Bronchial epithelial cell (primary cell): ENCODE data around the gene GMDS. TPM values are rescaled to one million over a fixed set of nuclear protein-coding genes. Genes with fewer than 3 reads are reported as not detected.

Source experiments
- DNase-seq: peaks from one replicate; pipeline ENCODE4 v3.0.0-alpha.2; 2010; ENCODE audit warnings: low read depth
- FAIRE-seq: peaks from 2 replicates; lab custom pipeline; 2011; peaks lifted over from hg19 to GRCh38; lab: Jason Lieb, UNC
- H3K27me3 ChIP-seq: 2 replicates; pipeline ENCODE4 v1.5.1; 2011; ENCODE audit warnings: low read length; ENCODE audit not compliant: control insufficient read depth, insufficient read depth
- H3K36me3 ChIP-seq: 2 replicates; pipeline ENCODE4 v1.5.1; 2011; ENCODE audit warnings: low read length; ENCODE audit not compliant: control insufficient read depth, insufficient read depth
- H3K4me3 ChIP-seq: 2 replicates; pipeline ENCODE4 v1.5.1; 2011; ENCODE audit warnings: mild to moderate bottlenecking, low read depth, low read length, control low read depth
- total RNA-seq: library from RNA; depleted of rRNA; stranded (reverse); fragments of >200 nt; gene quantifications from 2 replicates; pipeline ENCODE4 v1.2.1, GENCODE V29; 2014
- TF ChIP-seq, protein P1 (sequence below): IDR thresholded peaks from 2 replicates; pipeline ENCODE4 v1.5.1; 2011; ENCODE audit warnings: mild to moderate bottlenecking, moderate library complexity, low read length, control low read depth, inconsistent platforms; ENCODE audit not compliant: insufficient read depth, severe bottlenecking

Gene GMDS
- total RNA-seq, 1 donor from 2014 or later = 8.2 TPM

GRCh38 chr6:2192976-2193375 is 52.4 kb downstream of the GMDS start:
- no peak overlapping the region for H3K4me3 ChIP-seq
- TF ChIP-seq, protein P1, sequence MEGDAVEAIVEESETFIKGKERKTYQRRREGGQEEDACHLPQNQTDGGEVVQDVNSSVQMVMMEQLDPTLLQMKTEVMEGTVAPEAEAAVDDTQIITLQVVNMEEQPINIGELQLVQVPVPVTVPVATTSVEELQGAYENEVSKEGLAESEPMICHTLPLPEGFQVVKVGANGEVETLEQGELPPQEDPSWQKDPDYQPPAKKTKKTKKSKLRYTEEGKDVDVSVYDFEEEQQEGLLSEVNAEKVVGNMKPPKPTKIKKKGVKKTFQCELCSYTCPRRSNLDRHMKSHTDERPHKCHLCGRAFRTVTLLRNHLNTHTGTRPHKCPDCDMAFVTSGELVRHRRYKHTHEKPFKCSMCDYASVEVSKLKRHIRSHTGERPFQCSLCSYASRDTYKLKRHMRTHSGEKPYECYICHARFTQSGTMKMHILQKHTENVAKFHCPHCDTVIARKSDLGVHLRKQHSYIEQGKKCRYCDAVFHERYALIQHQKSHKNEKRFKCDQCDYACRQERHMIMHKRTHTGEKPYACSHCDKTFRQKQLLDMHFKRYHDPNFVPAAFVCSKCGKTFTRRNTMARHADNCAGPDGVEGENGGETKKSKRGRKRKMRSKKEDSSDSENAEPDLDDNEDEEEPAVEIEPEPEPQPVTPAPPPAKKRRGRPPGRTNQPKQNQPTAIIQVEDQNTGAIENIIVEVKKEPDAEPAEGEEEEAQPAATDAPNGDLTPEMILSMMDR = no peak
- H3K36me3 ChIP-seq = no peaks in the 10 kb centered on the region
- H3K27me3 ChIP-seq = no peaks in the 10 kb centered on the region
- DNase-seq = no peak
- no peak for FAIRE-seq

GRCh38 chr6:2191390-2191740 is 54.0 kb downstream of the GMDS start:
- H3K4me3 ChIP-seq = no peak overlapping the region
- no peaks in the 10 kb centered on the region for H3K36me3 ChIP-seq
- no peaks in the 10 kb centered on the region for H3K27me3 ChIP-seq
- TF ChIP-seq, protein P1 = no peak
- no peak for DNase-seq
- no peak for FAIRE-seq

DNA sequence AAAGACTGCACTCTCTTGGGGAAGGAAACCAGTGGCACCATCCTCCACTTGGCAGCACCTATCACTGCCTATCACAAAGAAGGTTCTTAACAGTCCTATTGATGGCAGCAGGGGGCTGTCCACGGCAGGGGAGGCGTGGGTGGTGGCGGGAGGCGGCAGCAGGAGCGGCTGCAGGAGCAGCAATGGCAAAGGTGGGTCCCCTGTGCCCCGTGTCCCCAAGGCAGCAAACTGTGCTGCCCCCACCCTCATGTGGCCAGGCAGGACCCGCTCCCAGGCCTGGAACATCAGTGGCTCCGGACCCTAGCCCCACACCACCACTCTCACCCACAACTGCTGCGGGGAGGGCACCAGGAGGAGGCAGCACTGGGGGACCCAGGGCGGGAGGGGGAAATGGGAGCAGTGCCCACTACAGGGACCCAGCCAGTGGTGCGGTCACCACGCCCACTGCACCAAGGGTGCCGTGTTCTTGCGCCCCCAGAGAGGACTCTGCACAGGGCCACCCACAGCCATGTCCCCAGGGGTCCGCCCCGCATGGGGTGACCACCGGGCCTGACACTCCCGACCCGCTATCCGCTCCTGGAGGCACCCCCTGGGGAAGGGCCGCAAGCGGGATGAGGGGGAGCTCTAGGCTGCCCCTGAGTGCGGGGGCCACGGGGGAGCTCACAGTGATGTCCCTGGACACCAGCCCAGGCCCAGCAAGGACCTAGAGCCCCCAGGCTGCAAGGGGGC is 54.6 kb downstream of the GMDS start:
- Histone ChIP-seq H3K36me3 (no peaks in the 10 kb centered on the region), H3K27me3 (no peaks in the 10 kb centered on the region), H3K4me3 (no peak overlapping the region)
- TF ChIP-seq, protein P1 = no peak
- FAIRE-seq (no peak), DNase-seq (no peak)

GRCh38 chr6:2188856-2189384 is 56.5 kb downstream of the GMDS start:
- Histone ChIP-seq H3K36me3 (no peaks in the 10 kb centered on the region), H3K27me3 (no peaks in the 10 kb centered on the region), H3K4me3 (no peak overlapping the region)
- DNase-seq = no peak
- TF ChIP-seq, protein P1 = no peak
- no peak for FAIRE-seq

GRCh38 chr6:2188397-2188796 is 57.0 kb downstream of the GMDS start:
- FAIRE-seq (no peak), DNase-seq (no peak)
- Histone ChIP-seq H3K4me3 (no peak overlapping the region), H3K27me3 (no peaks in the 10 kb centered on the region), H3K36me3 (no peaks in the 10 kb centered on the region)
- TF ChIP-seq, protein P1 = no peak
